Endothelial cell of umbilical vein (primary cell): ENCODE measurements around the gene CNNM3.

ENCODE experiments used
- EZH2 ChIP-seq: IDR thresholded peaks from 2 replicates; pipeline ENCODE4 v1.6.1; 2012; ENCODE audit warnings: borderline replicate concordance, low read depth, mild to moderate bottlenecking, moderate library complexity, low read length, inconsistent platforms; ENCODE audit not compliant: severe bottlenecking
- FOS ChIP-seq: IDR thresholded peaks from 2 replicates; pipeline ENCODE4 v1.6.1; 2011; ENCODE audit warnings: mild to moderate bottlenecking, low read length, moderate library complexity, borderline replicate concordance; ENCODE audit not compliant: insufficient read depth
- GATA2 ChIP-seq: IDR thresholded peaks from 2 replicates; pipeline ENCODE4 v1.7.0; 2011; ENCODE audit warnings: low read depth, mild to moderate bottlenecking, moderate library complexity, mixed read lengths, low read length; ENCODE audit not compliant: insufficient read length, insufficient read depth
- JUN ChIP-seq: IDR thresholded peaks from 2 replicates; pipeline ENCODE4 v1.6.1; 2011; ENCODE audit warnings: borderline replicate concordance, low read depth; ENCODE audit not compliant: insufficient read length, insufficient read depth
- MYC ChIP-seq: IDR thresholded peaks from one replicate; pipeline ENCODE4 v1.6.1; 2011; ENCODE audit warnings: mild to moderate bottlenecking, low read depth, low read length
- POLR2A ChIP-seq: IDR thresholded peaks from 2 replicates; pipeline ENCODE4 v1.6.1; 2012; ENCODE audit warnings: low read depth, mild to moderate bottlenecking, control low read depth, low read length
- POLR2AphosphoS5 ChIP-seq: IDR thresholded peaks from 2 replicates; pipeline ENCODE4 v1.6.1; 2012; ENCODE audit warnings: low read depth, mild to moderate bottlenecking, control low read depth, low read length, moderate library complexity; ENCODE audit not compliant: insufficient read depth
- TF ChIP-seq, protein P1 (sequence below), 2 donors: IDR thresholded peaks; 1 replicate in 1 of 2; 2 replicates in 1 of 2; pipeline ENCODE4 v1.5.1; 2011; ENCODE audit warnings: low read length in 2 of 2, mild to moderate bottlenecking in 2 of 2, moderate library complexity in 2 of 2, control low read depth in 1 of 2, inconsistent platforms in 1 of 2, low read depth in 1 of 2; ENCODE audit not compliant: insufficient read depth in 1 of 2; ENCODE audit errors: extremely low read depth in 1 of 2
- TF ChIP-seq, protein P2 (sequence below): IDR thresholded peaks from 2 replicates; pipeline ENCODE4 v1.6.1; 2011; ENCODE audit not compliant: insufficient read depth, insufficient read length

DNA sequence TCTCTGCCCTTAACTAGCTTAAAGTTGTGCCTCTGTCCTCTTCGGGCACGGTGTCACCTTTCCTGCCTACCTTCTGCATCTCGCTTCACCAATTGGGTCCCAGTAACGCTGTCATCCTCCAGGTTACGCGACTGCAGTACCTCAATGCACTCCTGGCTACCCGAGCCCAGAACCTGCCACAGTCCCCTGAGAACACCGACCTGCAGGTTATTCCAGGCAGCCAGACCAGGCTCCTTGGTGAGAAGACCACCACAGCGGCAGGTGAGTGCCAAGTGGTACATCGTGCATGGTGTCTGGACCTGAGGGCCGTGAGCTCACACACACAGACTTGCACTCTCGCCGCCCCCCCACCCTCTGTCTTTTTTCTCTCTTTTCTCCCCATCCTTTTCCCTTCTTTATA lies 12.8 kb downstream of the CNNM3 start:
- TF ChIP-seq, protein P1, sequence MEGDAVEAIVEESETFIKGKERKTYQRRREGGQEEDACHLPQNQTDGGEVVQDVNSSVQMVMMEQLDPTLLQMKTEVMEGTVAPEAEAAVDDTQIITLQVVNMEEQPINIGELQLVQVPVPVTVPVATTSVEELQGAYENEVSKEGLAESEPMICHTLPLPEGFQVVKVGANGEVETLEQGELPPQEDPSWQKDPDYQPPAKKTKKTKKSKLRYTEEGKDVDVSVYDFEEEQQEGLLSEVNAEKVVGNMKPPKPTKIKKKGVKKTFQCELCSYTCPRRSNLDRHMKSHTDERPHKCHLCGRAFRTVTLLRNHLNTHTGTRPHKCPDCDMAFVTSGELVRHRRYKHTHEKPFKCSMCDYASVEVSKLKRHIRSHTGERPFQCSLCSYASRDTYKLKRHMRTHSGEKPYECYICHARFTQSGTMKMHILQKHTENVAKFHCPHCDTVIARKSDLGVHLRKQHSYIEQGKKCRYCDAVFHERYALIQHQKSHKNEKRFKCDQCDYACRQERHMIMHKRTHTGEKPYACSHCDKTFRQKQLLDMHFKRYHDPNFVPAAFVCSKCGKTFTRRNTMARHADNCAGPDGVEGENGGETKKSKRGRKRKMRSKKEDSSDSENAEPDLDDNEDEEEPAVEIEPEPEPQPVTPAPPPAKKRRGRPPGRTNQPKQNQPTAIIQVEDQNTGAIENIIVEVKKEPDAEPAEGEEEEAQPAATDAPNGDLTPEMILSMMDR (IDR thresholded peaks at IDR 0.05; ENCODE audit: extremely low read depth in 1 of 2, insufficient read depth in 1 of 2, low read depth in 1 of 2, low read length in 2 of 2): no peak
- TF ChIP-seq, protein P2, sequence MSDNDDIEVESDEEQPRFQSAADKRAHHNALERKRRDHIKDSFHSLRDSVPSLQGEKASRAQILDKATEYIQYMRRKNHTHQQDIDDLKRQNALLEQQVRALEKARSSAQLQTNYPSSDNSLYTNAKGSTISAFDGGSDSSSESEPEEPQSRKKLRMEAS: no peak
- TF ChIP-seq POLR2A (no peak), EZH2 (no peak), MYC (no peak), JUN (no peak), GATA2 (no peak), POLR2AphosphoS5 (no peak), FOS (no peak)
